CD4-positive, alpha-beta T cell treated with Interleukin-15 for 4 hours (primary cell): ENCODE data around the gene GTF3C2.
A peak's percentile ranks its signal among the peaks of the same experiment; 100 is the strongest.

Experiments used
- DNase-seq: peaks from one replicate; pipeline ENCODE4 v3.0.0-alpha.2; 2020; ENCODE audit warnings: low spot score

The GTF3C2 gene, protein sequence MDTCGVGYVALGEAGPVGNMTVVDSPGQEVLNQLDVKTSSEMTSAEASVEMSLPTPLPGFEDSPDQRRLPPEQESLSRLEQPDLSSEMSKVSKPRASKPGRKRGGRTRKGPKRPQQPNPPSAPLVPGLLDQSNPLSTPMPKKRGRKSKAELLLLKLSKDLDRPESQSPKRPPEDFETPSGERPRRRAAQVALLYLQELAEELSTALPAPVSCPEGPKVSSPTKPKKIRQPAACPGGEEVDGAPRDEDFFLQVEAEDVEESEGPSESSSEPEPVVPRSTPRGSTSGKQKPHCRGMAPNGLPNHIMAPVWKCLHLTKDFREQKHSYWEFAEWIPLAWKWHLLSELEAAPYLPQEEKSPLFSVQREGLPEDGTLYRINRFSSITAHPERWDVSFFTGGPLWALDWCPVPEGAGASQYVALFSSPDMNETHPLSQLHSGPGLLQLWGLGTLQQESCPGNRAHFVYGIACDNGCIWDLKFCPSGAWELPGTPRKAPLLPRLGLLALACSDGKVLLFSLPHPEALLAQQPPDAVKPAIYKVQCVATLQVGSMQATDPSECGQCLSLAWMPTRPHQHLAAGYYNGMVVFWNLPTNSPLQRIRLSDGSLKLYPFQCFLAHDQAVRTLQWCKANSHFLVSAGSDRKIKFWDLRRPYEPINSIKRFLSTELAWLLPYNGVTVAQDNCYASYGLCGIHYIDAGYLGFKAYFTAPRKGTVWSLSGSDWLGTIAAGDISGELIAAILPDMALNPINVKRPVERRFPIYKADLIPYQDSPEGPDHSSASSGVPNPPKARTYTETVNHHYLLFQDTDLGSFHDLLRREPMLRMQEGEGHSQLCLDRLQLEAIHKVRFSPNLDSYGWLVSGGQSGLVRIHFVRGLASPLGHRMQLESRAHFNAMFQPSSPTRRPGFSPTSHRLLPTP

DNA sequence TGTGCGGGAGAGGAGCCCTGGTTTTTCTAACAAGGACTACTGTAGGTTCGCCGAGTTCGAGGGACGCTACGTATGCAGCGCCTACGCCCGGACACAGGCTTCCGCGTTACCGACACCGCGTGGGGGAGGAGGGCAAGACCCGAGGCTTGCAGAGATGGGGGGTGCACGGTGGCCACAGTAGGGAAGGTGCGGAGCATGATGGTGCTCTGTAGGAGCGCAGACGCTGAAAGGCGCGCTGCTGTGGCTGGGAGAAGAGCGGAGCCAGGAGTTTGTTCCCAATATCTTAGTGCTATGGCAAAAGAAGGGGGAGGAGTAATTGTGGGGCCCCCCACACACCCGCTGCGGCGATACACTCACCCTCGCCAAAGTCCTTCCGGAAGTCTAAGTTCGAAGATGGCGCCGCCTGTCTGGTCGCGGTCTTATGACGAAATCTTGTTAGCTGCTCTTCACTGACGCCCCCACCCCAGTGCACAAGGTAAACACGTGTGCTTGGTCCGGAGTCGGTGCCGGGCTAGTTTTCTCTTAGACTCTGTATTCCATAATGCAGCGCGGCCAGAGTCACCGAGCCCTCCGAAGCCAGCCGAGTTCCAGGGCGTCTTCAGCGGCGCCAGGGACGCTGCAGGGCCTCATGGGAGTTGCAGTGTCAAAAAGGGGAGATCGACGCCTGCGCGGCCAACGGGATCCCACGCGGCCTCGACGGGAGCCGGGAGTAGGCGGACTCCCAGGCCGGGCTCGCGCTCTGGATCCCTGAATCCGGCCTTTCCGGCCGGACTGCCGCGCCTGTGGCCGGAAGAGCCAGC is at the start of gene GTF3C2:
GTF3C2 (minus strand) TSS at position 383 of the 800 bp plus-strand sequence. CDS start 13,210 bp downstream, outside the sequence.
- DNase-seq: peak; percentile 93

DNA sequence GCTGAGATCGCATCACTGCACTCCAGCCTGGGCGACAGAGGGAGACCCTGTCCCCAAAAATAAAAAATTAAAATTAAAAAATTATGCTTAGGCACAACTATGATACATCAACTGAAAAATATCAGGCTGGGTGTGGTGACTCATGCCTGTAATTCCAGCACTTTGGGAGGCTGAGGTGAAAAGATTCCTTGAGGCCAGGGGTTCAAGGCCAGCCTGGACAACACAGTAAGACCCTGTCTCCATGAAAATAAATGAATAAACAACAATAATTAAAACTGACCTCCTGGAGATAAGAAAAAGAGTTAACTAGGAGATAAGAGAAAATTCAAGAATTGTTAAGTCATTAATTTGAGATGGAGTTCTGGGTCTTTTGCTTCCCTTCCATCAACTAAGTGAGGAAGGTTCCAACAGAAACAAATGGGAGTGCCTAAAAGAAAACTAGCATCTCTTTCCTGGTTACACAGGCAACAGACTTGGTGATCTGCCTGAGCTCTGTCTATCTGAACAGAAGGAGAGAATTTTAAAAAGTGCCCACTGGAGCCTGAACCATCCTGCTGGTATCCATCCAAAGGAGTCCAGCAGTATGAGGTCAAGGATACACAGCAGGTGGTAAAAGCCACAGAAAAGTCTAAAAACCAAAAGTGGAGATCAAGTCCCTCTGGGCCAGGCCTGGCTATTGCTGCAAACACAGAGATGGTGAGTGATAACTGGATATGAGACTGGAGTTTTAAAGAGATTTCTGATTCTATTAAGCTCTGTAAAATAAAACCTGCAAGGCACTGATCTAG is 44.0 kb upstream of the GTF3C2 start:
- DNase-seq: no peak

DNA sequence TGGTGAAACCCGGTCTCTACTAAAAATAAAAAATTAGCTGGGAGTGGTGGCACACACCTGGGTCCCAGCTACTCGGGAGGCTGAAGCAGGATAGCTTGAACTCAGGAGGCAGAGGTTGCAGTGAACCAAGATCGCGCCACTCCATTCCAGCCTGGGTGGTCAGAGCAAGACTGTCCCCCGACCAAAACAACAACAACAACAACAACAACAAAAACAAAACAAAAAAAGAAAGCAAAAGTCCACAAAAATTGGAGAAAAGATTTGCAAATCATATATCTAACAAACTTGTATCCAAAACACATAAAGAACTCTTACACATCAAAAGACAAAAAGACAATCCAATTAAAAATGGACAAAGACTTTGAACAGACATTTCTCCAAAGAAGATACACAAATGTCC is 42.4 kb upstream of the GTF3C2 start:
- DNase-seq: no peak

DNA sequence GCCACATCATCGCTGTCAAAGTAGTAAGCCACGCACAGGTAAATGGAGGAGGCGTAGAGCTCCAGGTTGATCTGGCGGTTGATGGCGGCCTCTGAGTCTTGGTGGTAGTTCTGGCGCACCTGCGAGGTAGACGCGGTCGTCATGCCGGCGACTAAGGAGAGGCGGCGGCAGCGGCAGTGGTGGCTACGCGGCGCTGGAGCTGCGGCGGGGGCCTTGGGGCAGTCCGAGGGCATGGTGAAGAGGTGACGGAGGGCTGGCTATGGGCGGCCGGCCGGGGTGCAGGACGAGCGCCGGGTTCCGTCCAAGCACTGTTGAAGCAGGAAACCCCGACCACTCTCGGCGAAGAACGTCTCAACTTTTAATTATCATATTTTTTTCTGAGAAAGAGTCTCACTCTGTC is 36.7 kb upstream of the GTF3C2 start:
- no peak for DNase-seq

DNA sequence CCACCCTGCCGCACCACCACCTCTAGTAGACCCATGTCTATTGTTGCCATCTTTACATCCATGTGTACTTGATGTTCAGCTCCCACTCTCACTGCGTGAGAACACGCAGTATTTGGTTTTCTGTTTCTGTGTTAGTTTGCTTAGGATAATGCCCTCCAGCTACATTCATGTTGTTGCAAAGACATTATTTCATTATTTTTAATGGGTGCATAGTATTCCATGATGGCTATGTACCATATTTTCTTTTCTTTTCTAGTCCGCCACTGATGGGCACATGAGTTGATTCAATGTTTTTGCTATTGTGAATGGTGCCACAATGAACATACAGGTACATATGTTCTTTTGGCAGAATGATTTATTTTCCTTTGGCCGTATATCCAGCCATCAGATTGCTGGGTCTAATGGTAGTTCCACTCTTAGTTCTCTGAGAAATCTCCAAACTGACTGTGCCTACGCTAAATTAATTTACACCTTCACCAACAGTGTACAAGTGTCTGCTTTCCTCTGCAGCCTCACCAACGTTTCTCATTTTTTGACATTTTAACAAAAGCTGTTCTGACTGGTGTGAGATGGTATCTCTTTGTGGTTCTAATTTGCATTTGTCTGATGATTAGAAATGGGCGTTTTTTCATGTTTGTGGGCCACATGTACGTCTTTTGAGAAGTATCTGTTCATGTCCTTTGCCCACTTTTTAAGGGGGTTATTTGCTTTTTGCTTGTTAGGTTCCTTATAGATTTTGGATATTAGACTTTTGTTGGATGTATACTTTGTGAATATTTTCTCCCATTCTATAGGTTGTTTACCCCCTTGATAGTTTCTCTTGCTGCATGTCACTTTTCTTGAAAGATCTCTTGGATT is 34.5 kb upstream of the GTF3C2 start:
- DNase-seq: peak; percentile 63

DNA sequence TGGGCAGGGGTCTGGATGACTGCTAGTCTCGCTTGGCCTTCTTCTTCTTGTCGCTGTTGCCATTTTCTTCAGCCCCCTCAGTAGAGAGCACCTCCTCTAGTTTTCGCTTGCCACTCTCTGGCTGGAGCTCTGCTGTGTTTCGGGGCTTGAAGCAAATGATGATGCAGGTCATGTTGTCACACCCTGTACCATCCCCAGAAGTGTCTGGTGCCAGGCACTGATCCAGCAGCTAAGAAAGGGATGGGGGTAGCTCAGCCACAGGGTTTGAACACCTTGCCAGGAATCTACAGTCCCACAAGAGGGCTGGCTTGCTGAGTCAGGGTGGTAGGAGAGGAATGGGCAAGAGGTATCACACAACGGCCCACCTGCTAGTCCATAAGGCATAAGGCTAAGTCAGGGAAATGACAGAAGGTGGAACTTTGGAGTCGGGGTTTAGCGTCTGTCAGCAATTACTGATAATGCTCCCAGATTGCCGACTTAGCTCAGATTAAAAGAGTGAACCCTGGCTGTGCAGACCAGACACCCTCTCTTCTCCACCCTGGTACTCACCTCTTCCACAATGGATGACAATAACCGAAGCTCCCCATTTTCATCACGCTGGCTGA is 25.1 kb upstream of the GTF3C2 start:
- DNase-seq: no peak

DNA sequence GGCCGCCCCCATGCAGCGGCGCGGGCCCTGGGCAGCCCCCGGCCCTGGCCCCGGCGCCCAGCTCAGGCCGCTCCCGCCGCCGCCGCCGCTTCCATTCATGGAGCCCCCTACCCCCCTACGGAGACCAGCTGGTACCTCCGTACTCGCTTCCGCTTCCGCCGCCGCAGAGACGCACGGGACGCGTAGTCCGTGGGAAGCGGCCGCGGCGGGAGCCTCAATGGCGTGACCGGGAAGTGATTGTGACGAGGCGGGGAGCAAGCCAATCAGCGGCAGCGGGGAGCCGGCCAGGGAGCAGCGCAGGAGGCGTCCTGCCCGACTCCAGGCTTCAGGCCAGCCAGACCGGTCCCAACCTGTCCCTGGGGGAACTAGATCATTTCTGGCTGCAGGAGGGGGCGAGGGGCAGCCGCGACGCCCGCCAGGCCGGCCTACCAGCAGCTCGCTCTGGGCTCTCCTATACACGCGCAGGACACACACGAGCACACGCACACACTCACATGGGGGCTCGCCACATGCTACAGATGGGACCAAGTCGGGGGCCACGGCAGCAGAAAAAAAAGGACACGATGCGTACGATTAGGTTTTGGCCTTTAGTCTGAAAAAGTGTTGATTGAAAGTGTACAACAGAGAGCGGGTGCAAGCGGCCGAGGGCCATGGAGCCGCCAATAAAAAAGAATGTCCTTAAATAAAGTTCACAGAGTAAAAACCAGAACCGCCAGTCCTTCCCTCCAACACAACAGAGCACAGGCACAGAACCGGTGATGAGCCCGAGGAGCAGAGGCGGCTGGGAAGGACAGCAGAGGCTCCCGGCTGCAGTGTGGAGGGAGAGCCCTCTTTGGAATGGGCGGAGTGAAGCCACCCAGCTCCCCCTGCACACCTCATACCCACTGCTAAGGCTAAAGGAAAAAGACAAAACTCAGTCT is 24.3 kb upstream of the GTF3C2 start, which contains the start of gene ZNF513:
ZNF513 (minus strand) TSS at position 109 of the 920 bp plus-strand sequence. CDS start 208 bp downstream, outside the sequence.
- DNase-seq: peak; percentile 88

DNA sequence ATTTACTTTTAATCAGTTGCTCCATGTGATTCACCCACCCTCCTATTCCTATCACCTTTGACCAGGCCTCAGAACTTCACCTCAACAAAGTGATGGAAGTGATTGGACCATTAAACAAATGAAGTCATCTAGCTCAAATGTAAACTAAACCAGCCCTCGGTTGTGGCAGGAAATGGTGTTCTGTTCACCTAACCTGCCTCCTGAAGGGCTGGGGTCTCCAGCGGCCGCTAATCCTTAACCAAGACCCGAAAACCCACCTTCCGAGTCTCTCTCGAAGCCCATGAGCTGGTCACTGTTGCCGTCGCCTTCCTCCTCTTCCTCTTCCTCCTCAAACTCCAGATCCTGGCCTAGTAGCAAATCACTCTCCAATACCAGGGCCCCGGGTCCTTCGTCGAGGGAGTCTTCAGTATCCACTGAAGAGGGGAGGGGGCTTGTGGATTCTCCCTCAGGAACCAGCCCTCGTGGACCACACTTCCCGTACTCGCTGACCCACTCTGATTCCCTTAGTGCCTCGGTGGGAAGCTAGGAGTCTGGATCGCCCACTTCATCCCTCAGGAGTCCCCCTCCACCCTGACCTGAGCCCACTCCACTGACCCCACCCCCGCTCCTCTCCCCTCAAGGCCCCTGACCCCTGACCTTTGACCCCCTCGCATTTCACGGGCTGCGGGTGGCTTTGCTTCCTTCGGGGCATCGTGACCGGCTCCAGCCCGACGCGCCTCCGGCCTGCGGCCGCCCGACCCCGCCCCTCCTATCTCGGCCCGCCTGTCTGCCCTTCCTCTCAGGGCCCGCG is 23.5 kb upstream of the GTF3C2 start:
- peak; percentile 59 for DNase-seq

DNA sequence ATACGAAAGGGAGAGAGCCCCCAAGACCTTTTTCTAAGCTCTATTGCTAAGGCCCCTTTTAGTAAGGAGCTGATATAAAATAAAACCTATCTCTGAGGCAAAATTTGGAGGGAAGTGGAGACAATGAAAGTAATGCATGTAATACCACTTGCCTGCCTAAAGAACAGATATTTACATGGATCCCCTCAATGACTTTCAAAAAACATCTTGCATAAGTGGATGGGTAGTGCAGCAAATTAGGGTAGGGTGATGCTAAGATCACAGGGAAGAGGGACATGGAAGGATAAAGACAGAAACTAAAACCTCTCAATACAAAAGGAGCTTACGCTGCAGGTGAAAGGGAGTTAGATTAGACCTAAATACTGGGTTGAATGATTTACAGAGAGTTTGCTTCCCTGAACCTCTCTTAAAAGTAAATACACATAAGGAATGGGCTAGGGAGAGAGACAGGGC is 22.8 kb upstream of the GTF3C2 start:
- no peak for DNase-seq

DNA sequence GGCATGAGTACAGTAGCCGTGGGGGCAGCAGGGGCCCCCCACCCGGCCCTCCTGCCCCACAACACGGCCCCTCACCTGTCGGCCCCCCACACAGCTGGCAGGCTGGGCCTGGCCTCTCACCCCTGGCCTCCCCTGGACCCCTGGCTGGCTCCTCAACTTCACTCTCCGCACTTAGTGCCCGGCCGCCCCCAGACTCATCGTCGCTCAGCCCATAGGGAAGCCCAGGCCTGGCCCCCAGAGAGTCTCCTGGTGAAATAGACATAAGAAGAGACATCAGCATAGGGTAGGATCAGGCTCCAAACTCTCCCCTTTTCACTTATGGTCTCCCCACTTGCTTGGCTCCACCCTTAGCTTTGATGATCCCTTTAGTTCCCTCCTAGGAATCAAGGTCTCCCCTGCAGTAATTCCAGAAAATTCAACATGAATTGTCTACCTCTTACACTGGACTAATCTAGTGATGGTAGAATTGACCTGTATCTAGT is 22.3 kb upstream of the GTF3C2 start:
- DNase-seq: no peak

DNA sequence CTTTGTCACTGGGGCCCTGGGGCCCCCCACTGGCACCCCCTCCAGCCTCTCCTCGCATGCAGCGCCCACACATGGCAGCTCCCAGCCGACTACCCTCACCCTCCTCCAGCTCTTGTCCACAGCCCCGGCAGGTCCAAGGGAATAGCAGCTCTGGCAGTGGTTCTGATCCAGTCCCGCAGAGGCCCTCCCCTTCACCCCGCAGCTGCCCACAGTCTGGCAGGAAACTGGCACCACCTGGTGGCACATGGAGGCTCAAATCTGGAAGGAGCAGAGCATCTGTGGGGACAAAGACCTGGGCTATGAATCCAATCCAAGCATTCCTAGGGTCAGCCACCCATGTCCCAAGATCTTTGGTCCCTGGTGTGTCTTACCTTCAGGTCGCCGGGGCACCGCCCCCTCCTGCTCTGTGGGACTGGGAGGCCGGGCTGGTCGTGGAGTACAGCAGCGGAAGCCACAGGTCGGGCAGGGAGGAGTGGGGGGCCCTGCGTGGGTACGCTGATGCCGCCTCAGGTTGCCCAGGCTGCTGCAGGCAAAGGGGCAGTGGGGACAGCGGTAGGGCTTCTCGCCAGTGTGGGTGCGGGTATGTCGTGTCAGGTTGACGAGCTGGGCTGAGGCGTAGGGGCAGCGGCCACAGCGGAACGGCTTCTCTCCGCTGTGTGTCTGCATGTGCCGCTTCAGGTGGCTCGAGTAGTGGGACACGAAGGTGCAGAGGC is 21.7 kb upstream of the GTF3C2 start:
- DNase-seq: no peak

DNA sequence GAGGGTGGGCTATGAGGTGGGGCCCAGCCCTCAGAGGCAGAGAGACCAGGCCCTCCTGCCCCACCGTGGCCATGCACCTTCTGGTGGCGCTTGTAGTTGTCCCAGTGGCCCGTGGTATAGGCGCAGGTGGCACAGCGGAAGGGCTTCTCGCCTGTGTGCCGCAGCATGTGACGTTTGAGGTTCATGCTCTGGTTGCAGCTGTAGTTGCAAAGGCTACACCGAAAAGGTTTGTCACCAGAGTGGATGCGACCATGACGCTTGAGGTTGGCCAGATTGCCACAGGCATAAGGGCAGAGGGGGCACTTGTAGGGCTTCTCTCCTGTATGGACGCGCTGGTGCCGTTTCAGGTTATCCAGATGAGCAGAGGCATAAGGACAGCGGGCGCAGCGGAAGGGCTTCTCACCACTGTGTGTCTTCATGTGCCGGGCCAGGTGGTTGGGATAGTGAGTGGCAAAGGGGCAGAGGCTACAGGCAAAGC is 21.1 kb upstream of the GTF3C2 start:
- no peak for DNase-seq

DNA sequence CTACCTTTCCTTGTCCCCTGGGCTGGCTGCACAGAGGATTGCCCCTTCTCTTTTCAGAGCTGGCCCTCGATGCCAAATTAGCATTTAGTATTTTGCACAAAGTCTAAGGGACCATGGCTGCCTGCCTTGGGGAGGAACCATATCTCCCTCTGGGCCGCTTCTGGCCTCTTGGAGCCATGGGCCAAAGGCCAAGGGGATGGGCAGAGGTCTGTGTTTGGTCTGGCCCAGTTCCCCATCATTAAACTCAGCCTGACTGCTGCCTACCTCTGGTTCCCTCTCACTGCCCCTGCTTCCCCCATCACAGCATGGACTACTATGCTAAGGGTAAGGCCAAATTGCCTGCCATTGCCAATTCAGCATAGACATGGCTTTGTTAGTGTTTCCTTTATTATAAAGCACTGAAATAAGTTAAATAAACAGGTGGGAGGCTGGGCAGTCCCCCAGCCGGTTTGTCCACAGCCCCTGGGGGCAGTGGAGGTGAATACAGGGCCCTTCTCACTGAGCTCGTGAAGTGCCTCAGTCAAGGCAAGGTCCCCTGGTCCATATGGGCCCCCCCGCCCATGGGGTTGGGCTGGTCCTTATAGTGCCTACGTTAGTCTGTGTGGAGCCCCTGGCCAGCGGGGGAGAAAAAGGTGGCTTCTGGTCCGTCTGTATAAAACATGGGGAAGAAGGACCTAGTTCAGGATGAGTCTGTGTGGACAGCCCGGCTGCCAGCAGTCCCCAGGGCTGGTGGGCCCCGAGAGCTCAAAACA is 20.5 kb upstream of the GTF3C2 start:
- DNase-seq: no peak

DNA sequence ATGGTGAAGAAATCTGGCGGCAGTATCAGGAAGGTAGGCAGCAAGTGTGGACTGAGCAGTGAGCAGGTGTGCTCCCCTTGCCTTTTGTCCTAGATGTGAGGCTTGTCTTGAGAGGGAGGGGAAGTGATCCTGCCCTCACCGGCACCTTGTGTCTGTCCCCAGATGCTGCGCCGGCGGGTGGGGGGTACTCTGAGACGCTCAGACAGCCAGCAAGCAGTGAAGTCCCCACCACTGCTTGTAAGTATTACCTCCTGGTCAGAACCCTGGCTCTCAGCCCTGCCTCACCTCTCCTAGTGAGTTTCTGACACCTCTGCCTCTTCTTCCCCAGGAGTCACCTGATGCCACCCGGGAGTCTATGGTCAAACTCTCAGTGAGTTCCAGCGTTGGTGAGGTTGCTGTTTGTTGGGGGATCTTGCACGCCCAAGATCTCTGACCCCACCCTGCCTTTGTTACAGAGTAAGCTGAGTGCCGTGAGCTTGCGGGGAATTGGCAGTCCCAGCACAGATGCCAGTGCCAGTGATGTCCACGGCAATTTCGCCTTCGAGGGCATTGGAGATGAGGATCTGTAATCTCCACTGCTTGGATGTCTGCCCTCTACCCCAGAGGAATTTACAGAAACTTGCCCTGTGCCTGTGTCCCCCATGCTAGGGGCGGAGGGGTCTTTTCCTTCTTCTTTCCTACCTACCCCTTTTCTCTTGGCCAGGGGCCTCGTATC is 19.7 kb upstream of the GTF3C2 start:
- DNase-seq: no peak

DNA sequence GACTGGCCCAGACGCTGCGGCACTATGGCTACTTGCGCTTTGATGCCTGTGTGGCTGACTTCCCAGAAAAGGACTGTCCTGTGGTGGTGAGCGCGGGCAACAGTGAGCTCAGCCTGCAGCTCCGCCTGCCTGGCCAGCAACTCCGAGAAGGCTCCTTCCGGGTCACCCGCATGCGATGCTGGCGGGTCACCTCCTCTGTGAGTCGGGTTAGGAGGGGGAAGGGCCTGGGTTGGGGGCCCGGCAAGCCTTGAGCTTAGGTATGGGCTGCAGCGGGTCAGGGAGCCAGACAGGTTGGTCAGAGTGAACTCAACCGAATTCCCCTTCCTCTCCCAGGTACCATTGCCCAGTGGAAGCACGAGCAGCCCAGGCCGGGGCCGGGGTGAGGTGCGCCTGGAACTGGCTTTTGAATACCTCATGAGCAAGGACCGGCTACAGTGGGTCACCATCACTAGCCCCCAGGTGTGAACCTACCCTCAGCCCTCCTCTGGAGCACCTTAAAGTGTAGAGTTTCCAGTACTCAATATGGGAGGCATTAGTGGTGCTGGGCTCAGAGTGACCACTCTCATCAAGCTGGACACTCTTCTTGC is 19.0 kb upstream of the GTF3C2 start:
- no peak for DNase-seq
